ENCODE data around the gene IKZF2.

IKZF2 gene

DNA sequence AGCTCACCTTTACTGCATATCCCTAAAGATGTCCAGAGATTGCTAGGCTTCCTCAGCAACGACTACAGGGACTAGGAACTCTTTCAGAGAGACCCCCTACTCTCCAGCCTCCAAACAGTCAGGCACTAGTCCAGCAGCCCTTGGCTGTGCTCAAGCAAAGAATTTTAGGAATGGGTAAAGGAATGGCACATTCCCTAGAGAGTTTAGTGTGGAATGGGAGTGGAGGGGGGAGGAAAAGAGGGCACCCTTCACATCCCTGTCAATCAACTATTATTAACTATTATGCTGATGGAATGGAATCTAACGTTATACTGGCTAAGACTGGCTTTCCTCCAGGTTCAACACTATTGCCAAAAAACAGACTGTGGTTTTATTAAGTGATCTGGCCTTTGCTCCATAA, 64.8 kb downstream of the IKZF2 start:
- TF ChIP-seq, protein P1, sequence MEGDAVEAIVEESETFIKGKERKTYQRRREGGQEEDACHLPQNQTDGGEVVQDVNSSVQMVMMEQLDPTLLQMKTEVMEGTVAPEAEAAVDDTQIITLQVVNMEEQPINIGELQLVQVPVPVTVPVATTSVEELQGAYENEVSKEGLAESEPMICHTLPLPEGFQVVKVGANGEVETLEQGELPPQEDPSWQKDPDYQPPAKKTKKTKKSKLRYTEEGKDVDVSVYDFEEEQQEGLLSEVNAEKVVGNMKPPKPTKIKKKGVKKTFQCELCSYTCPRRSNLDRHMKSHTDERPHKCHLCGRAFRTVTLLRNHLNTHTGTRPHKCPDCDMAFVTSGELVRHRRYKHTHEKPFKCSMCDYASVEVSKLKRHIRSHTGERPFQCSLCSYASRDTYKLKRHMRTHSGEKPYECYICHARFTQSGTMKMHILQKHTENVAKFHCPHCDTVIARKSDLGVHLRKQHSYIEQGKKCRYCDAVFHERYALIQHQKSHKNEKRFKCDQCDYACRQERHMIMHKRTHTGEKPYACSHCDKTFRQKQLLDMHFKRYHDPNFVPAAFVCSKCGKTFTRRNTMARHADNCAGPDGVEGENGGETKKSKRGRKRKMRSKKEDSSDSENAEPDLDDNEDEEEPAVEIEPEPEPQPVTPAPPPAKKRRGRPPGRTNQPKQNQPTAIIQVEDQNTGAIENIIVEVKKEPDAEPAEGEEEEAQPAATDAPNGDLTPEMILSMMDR (IDR thresholded peaks at IDR 0.05): no peak
- no peak for TF ChIP-seq ZFX (IDR thresholded peaks at IDR 0.05; ENCODE audit: borderline replicate concordance)
- no peak overlapping the region for H3K27ac ChIP-seq

DNA sequence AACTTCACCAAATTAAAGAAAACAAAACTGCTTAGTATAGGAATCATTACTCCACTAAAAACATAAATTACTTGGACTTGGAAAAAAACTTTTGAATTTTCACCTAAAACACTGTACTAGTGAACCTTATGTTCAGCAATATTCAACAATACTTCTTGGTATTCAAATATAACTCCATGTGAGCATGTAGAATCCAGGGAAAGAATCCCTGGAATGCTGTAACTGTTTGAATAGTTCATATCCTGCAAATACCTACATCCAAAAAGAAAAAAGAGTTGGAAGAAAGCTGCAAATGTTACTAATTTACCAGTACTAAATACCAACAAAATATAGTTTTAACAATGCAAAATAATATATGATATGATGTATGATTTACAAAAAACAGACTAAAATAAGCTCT, 65.4 kb downstream of the IKZF2 start:
- H3K27ac ChIP-seq: no peak overlapping the region

DNA sequence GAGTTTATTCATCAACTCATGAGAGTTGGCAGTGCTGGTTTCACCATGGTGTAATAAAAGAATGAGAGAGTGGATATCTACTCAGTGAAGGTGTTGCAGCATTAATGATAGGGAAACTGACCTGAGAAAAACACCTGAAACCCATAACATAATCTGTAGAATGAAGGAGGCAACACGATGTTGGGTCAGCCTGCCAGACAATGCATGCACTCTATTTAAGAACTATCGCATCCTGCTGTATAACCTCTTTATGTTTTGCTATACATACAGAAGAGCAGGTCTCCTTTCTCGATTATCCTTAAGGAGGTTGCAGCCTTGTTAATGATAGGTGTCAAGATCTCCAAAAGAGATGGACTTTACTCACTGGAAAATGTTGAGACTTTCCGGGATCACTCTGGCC, 65.9 kb downstream of the IKZF2 start:
- H3K27ac ChIP-seq: no peak overlapping the region
- TF ChIP-seq, protein P1 (IDR thresholded peaks at IDR 0.05): no peak
- TF ChIP-seq ZFX (IDR thresholded peaks at IDR 0.05; ENCODE audit: borderline replicate concordance): no peak

More for the DNA sequence above, 65.4 kb downstream of the IKZF2 start:
- no peak for TF ChIP-seq ZFX (IDR thresholded peaks at IDR 0.05; ENCODE audit: borderline replicate concordance)
- TF ChIP-seq, protein P1 (IDR thresholded peaks at IDR 0.05): no peak

DNA sequence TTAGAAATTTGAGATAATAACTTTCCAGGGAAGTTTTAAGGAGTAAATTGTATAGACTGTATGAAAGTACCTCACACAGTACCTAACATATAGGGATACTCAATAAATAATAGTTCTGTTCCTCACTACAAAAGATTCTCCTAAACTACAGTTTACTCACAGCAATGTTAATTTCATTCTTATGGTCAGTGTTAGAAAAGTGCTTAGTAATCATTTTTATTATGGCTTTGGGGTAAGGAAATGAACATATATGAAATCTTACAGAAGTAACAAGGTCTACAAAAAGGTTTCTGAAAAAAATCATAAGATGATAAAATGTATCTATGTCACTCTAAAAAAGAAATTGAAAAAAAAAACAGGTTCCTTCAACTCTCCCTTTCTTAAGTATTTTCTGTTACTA, 67.2 kb downstream of the IKZF2 start:
- no peak overlapping the region for H3K27ac ChIP-seq
- TF ChIP-seq, protein P1 (IDR thresholded peaks at IDR 0.05): no peak
- TF ChIP-seq ZFX (IDR thresholded peaks at IDR 0.05; ENCODE audit: borderline replicate concordance): no peak

DNA sequence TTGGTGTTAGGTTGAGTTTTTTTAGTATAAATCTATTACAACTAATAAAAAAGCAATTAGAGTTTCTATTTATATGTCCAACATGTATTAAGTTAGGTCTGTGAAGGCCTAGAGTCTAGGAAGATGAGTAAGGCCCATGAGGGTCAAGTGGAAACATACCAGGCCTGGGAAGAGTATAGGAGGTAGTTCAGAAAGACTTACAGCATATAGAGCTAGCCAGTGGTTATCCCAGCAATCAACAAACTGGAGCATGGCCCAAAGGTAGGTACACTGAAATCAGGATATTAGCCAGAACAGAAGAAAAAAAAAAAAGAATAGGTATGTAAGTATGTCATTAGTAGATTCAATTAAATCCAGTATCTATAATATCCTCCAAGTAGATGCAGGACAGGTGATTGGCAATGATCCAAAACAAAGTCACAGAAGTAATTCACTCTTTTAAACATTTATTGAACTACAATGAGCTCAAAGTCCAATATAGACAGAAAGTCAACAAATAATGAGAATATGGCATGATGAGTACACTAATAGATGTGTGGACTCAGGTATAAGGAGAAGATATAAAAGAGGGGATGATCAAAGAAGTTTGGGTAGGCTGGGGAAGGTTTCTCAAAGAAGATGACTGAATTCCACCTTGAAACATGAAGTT, 70.3 kb downstream of the IKZF2 start:
- TF ChIP-seq, protein P1 (IDR thresholded peaks at IDR 0.05): no peak
- no peak for TF ChIP-seq ZFX (IDR thresholded peaks at IDR 0.05; ENCODE audit: borderline replicate concordance)
- H3K27ac ChIP-seq: peak overlapping the region; percentile 44

DNA sequence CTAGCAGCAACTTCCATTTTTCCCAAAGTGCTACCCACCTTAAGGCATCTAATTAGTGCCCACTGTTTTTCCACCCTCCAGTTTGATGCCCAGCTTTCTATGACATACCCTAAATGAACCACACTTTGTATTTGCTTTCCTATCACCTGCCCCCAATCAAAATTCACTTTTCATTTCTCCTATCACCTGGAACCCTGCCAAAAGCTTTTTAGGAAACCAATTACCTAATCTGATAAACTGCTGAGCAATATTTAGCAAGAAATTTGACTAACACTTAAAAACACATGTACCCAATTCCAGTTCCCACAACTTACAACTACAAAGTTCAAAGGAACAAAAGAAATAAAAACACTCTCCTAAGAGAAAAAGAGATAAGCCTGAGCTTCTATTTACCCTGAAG, 71.7 kb downstream of the IKZF2 start:
- TF ChIP-seq ZFX (IDR thresholded peaks at IDR 0.05; ENCODE audit: borderline replicate concordance): no peak
- TF ChIP-seq, protein P1 (IDR thresholded peaks at IDR 0.05): no peak
- no peak overlapping the region for H3K27ac ChIP-seq

DNA sequence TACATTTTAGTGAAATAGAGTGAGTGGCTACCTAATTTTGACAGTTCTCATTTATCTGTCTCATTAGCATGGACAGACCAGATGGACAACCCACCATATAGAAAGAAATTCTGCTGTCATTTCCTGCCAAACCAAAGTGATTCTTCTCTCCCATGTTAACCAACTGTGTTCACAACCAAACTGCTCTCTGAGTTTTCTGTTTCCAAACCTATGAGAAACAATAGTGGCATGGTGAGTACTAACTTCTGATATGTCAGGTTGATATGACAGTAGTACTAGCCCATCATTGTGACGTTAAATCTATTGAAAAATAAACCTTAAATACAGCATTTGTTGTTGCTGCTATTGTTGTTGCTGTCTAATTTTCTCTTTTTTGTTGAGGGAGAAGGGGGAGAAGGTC, 72.7 kb downstream of the IKZF2 start:
- no peak overlapping the region for H3K27ac ChIP-seq
- TF ChIP-seq, protein P1 (IDR thresholded peaks at IDR 0.05): no peak
- no peak for TF ChIP-seq ZFX (IDR thresholded peaks at IDR 0.05; ENCODE audit: borderline replicate concordance)
